ENCODE results near the gene TAAR2. TPM values are rescaled to one million over a fixed set of nuclear protein-coding genes. Genes with fewer than 3 reads are reported as not detected.

The TAAR2 gene
- total RNA-seq, 2 experiments from 2014 or later = not detected

- CTCF ChIA-PET = no interaction called here
- ATAC-seq (no peak), DNase-seq (peak; percentile 3)
- no peaks in the 10 kb centered on the region for H3K4me1 Mint-ChIP-seq (ENCODE audit: low read depth)
- POLR2A ChIA-PET = no interaction called here
- H3K9me3 Mint-ChIP-seq = no peaks in the 10 kb centered on the region
- intact Hi-C loops (cut with micrococcal nuclease) = no loop called here
- H3K27me3 Mint-ChIP-seq = peaks cover 18% of the 10 kb centered on the region
- no peak overlapping the region for H3K27ac Mint-ChIP-seq
- no peaks in the 10 kb centered on the region for H3K36me3 Mint-ChIP-seq (ENCODE audit: low read depth)
- no peak overlapping the region for H3K4me3 Mint-ChIP-seq
- no peak for TF ChIP-seq CTCF (IDR thresholded peaks at IDR 0.05)
Observed at GRCh38 chr6:132598473-132598872, 25.6 kb downstream of the TAAR2 start.

GRCh38 chr6:132596201-132596600 is 27.9 kb downstream of the TAAR2 start:
- Mint-ChIP-seq H3K4me1 (ENCODE audit: low read depth) (no peaks in the 10 kb centered on the region), H3K27ac (no peak overlapping the region), H3K9me3 (no peaks in the 10 kb centered on the region), H3K4me3 (no peak overlapping the region), H3K27me3 (peaks cover 23% of the 10 kb centered on the region), H3K36me3 (ENCODE audit: low read depth) (no peaks in the 10 kb centered on the region)
- ATAC-seq (no peak), DNase-seq (no peak)
- TF ChIP-seq CTCF (IDR thresholded peaks at IDR 0.05) = no peak
- CTCF ChIA-PET = no interaction called here
- POLR2A ChIA-PET = no interaction called here
- intact Hi-C loops (cut with micrococcal nuclease) = no loop called here

GRCh38 chr6:132592855-132593254 is 31.2 kb downstream of the TAAR2 start:
- no peak overlapping the region for H3K27ac Mint-ChIP-seq
- H3K27me3 Mint-ChIP-seq = peaks cover 16% of the 10 kb centered on the region
- ChIA-PET POLR2A (no interaction called here), CTCF (no interaction called here)
- DNase-seq (no peak), ATAC-seq (no peak)
- intact Hi-C loops (cut with micrococcal nuclease) = no loop called here
- no peaks in the 10 kb centered on the region for H3K9me3 Mint-ChIP-seq
- TF ChIP-seq CTCF (IDR thresholded peaks at IDR 0.05) = no peak
- H3K4me1 Mint-ChIP-seq (ENCODE audit: low read depth) = no peaks in the 10 kb centered on the region
- no peak overlapping the region for H3K4me3 Mint-ChIP-seq
- no peaks in the 10 kb centered on the region for H3K36me3 Mint-ChIP-seq (ENCODE audit: low read depth)

- ATAC-seq (no peak), DNase-seq (no peak)
- intact Hi-C loops (cut with micrococcal nuclease) = no loop called here
- H3K9me3 Mint-ChIP-seq = no peaks in the 10 kb centered on the region
- H3K27ac Mint-ChIP-seq = no peak overlapping the region
- ChIA-PET POLR2A (no interaction called here), CTCF (no interaction called here)
- peaks cover 14% of the 10 kb centered on the region for H3K27me3 Mint-ChIP-seq
- TF ChIP-seq CTCF (IDR thresholded peaks at IDR 0.05) = no peak
- no peaks in the 10 kb centered on the region for H3K36me3 Mint-ChIP-seq (ENCODE audit: low read depth)
- no peak overlapping the region for H3K4me3 Mint-ChIP-seq
- H3K4me1 Mint-ChIP-seq (ENCODE audit: low read depth) = no peaks in the 10 kb centered on the region
Observed at GRCh38 chr6:132590362-132590761, 33.7 kb downstream of the TAAR2 start.

GRCh38 chr6:132589454-132589853 is 34.6 kb downstream of the TAAR2 start, which contains the start of gene TAAR5:
Gene TAAR5, minus strand, starts transcription at chr6:132589741. Its CDS starts 55 bp downstream, at chr6:132589686.
- ChIA-PET CTCF (no interaction called here), POLR2A (no interaction called here)
- ATAC-seq (no peak), DNase-seq (no peak)
- no peaks in the 10 kb centered on the region for H3K9me3 Mint-ChIP-seq
- H3K36me3 Mint-ChIP-seq (ENCODE audit: low read depth) = no peaks in the 10 kb centered on the region
- no peak for TF ChIP-seq CTCF (IDR thresholded peaks at IDR 0.05)
- no peaks in the 10 kb centered on the region for H3K4me1 Mint-ChIP-seq (ENCODE audit: low read depth)
- intact Hi-C loops (cut with micrococcal nuclease) = no loop called here
- peaks cover 8% of the 10 kb centered on the region for H3K27me3 Mint-ChIP-seq
- no peak within 1 kb of the TSS for H3K4me3 Mint-ChIP-seq
- H3K27ac Mint-ChIP-seq = no peak within 1 kb of the TSS
